HFF-Myc (cell line): ENCODE measurements around the gene PINK1.

Experiments used
- DNase-seq: peaks from one replicate; pipeline ENCODE4 v3.0.0-alpha.2; 2011; ENCODE audit warnings: low read depth; ENCODE audit errors: extremely low read depth
- H3K4me3 ChIP-seq: replicated peaks from 2 replicates; pipeline ENCODE4 v1.5.1; 2011; ENCODE audit warnings: low read depth, mild to moderate bottlenecking, control low read depth, low read length
- TF ChIP-seq, protein P1 (sequence below): IDR thresholded peaks from 2 replicates; pipeline ENCODE4 v1.5.1; 2012; ENCODE audit warnings: mild to moderate bottlenecking, low read depth, low read length, control low read depth; ENCODE audit errors: missing control alignments

Gene PINK1

DNA sequence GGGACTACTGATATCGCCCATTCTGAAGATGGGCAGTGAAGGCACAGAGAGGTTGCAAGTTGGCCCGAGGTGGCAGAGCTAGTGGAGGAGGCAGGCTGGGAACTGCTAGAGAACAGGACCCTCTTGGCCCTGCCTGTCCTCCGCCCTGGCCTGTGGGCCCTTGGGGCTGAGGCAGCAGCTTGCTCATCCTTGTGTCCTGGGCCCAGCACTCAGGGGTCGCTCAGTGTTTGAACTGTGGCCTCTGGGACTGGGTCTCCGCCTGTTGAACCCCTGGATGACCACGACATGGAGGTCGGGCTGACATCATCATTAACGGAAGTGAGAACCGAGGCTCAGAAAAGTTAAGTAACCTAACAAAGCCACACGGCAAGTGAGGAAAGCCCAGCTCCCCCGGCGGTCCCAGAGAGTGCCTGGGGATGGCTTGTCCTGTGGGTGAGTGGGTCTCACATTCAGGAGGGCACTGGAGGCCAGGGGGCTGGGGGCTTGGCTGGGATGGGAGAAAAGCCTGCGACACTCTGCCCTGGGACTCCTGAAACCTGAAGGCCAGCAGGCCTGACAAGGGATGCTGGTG lies 50.9 kb downstream of the PINK1 start:
- TF ChIP-seq, protein P1, sequence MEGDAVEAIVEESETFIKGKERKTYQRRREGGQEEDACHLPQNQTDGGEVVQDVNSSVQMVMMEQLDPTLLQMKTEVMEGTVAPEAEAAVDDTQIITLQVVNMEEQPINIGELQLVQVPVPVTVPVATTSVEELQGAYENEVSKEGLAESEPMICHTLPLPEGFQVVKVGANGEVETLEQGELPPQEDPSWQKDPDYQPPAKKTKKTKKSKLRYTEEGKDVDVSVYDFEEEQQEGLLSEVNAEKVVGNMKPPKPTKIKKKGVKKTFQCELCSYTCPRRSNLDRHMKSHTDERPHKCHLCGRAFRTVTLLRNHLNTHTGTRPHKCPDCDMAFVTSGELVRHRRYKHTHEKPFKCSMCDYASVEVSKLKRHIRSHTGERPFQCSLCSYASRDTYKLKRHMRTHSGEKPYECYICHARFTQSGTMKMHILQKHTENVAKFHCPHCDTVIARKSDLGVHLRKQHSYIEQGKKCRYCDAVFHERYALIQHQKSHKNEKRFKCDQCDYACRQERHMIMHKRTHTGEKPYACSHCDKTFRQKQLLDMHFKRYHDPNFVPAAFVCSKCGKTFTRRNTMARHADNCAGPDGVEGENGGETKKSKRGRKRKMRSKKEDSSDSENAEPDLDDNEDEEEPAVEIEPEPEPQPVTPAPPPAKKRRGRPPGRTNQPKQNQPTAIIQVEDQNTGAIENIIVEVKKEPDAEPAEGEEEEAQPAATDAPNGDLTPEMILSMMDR = no peak
- H3K4me3 ChIP-seq = no peak overlapping the region
- DNase-seq = no peak

DNA sequence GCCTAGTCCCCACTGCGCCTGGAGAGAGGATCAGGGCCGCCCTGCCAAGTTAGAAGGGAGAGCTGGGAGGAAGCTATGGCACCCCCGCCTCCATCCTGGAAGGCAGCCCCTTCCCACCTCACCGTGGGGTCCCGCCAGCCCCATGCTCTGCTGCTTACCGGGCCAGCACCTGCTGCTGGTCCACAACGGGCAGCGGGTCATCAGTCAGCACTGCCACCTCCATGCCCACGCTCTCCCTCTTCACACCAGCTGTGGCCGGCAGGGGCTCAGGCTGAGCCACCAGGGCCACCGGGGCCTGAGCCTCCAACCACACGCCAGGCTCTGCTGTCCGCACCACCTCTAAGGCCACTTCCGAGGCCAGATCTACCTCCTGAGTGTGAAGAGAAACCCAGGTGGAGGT lies 51.4 kb downstream of the PINK1 start:
- no peak overlapping the region for H3K4me3 ChIP-seq
- TF ChIP-seq, protein P1 = no peak
- DNase-seq = no peak

DNA sequence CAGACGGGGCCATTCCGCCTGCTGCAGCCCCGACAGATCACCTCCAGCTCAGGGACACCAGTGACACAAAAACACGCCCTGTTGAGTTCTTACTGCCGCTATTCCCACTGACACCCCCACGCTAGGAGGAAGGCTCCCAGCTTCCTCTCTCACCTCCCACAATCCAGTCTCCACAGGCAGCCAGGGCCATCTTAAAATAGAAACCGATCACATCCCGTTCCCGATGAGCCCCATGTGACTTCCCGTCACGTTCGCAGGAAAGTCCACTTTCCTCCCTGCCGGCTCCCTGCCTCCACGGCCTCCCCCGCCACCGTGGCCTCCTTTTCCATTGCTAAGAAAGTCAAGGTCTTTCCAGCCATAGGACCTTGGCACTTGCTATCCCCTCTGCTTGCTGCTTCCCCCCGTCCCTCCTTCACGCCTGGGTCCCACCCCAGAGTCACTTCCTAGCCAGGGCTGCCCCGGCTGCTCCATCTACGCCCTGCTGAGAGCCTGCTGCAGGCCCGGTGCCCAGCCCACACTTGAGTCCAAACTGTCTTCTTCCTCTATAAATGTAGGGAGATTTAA lies 51.9 kb downstream of the PINK1 start:
- DNase-seq = no peak
- TF ChIP-seq, protein P1 = no peak
- no peak overlapping the region for H3K4me3 ChIP-seq

DNA sequence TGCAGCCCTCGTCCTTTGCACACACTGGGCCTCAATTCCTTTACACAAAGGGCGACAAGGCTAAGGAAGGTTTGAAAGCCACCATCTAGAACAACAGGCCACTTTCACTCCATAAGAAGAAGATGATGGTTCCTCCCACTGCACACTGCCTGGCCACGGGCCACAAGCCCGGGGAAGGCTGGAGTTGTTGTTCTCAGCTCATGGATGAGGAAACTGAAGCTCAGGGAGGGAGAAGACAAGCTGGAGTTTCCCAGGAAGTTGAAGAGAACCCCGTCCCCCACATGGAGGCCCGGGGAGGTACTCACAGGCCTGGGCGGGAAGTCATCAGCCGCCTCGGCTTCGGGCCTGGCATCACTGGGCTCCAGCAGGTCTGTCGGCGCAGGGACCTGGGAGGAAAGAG lies 52.5 kb downstream of the PINK1 start:
- TF ChIP-seq, protein P1 = no peak
- no peak overlapping the region for H3K4me3 ChIP-seq
- no peak for DNase-seq

DNA sequence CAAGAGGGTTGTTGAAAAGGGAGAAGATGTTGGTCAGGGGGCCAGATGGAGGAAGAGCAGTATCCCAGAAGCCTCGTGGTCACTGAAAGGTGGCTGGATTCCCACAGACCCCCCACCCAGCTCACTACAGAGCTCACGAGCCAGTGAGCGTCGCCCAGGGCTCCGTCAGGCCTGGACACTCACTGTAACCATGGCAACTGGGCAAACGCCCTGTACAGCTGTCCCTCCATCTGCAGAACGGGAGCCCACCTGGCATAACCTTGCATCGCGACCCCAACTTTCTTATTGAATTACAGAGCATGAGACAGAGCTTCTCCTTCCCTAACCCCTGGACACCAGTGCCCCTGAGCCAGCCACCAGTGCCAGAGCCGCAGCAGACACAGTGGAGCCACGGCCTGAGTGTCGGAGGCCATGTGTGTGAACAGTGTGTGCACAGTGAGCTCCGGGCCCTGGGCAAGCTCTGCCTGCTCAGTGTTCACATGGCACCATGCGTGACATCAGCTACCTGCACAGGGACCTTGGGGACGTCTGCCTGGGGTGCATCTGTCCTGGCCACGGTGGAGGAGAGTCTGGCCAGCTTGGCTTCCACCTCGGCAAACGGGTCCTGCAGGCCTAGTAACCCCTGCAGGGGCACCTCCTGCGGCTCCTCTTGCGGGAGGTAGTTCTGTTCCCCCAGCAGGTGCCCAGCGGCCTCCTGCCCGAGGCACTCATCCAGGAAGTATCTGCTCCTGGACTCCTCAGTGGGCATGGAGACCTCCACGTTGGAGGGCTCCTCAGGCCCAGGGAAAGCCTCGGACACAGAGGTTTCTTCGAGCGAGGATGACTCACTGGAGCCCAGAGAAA lies 53.8 kb downstream of the PINK1 start:
- no peak overlapping the region for H3K4me3 ChIP-seq
- TF ChIP-seq, protein P1 = no peak
- DNase-seq = no peak

DNA sequence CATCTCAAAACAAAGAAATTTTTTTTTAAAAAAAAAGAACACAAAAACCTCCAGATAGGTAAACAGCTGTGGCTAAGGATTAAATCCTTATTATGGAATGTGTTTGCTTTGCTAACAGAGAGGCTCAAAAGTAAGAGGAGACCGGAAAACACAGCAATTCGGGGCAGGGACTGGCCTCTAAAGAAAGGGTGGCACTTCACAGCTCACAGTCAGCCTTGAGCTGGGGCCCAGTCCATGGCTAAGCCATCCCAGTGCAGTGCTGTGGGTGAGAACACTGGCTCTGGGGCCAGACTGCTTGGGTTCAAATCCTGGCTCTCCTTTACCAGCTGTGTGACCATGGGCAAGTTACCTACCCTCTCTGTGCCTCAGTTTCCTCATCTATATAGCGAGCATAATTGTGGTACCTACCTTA lies 56.4 kb downstream of the PINK1 start:
- TF ChIP-seq, protein P1 = no peak
- DNase-seq = no peak
- no peak overlapping the region for H3K4me3 ChIP-seq
